GM23248 (cell line): ENCODE data around the gene LIFR.

Experiments
- EZH2 ChIP-seq: fragments of 200-600 bp; sonication (generic); IDR thresholded peaks from 2 replicates; pipeline ENCODE4 v1.6.1; 2018; ENCODE audit warnings: antibody characterized with exemption, mild to moderate bottlenecking; ENCODE audit not compliant: insufficient read depth, poor library complexity, severe bottlenecking
- EZH2phosphoT487 ChIP-seq: fragments of 200-600 bp; sonication (generic); IDR thresholded peaks from 2 replicates; pipeline ENCODE4 v1.6.1; 2018; ENCODE audit warnings: antibody characterized with exemption, moderate library complexity, mild to moderate bottlenecking, low read depth; ENCODE audit not compliant: insufficient read depth

GRCh38 chr5:38598296-38598993 is 42.0 kb upstream of the LIFR start:
- TF ChIP-seq EZH2phosphoT487 (no peak), EZH2 (no peak)
